Measurements from ENCODE around the gene MYBBP1A.

- TF ChIP-seq CTCF (IDR thresholded peaks at IDR 0.05) (no peak), POLR2A (IDR thresholded peaks at IDR 0.05) (no peak)
These were observed 16.2 kb downstream of the MYBBP1A start for GRCh38 chr17:4539025-4539424.
